Measurements from ENCODE around the gene POU3F3.

The POU3F3 gene

DNA sequence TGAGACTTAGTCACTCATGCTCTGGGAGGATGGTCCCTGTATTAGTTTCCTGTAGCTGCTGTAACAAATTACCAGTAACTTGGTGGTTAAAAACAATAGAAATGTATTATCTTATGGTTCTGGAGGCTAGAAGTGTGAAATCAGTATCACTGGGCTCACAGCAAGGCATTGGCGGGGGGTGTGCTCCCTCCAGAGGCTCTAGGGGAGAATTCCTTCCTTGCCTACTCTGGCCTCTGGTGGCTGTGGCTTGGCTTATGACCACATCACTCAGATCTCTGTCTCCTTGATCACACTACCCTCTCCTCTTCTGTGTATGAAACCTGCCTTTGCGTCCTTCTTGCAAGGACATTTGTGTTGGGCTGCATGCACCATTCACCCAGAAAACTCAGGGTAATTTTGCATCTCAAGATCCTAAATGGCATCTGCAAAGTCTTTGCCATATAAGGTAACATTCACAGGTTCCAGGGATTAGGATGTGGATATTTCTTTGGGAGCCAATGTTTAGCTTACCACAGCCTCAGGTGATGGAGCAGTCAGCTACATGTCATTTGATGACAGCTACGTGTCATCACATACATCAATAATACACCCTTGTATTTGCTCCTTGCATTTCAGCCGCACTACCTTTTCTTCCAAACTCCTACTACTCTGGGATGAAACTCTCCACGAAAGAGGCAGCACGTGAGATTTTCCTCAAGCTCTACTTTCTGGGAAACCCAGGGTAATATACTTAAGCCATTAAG is 49.6 kb upstream of the POU3F3 start:
- ChIA-PET CTCF (no interaction called here), POLR2A (no interaction called here)
- H3K4me1 ChIP-seq (ENCODE audit: control insufficient read depth, insufficient read depth, low read length) = no peaks in the 10 kb centered on the region
- H3K4me3 ChIP-seq (ENCODE audit: low read depth, low read length) = no peak overlapping the region
- no peak overlapping the region for H3K27ac ChIP-seq (ENCODE audit: extremely low read depth, low read depth, low read length)
- no peaks in the 10 kb centered on the region for H3K36me3 ChIP-seq (ENCODE audit: control insufficient read depth in 2 of 2, insufficient read depth in 1 of 2, low read length in 2 of 2)
- H3K9me3 ChIP-seq (ENCODE audit: control insufficient read depth, insufficient read depth, low read depth, low read length) = no peaks in the 10 kb centered on the region
- TF ChIP-seq MZF1 (tag by site-specific recombination; IDR thresholded peaks at IDR 0.05; ENCODE audit: borderline replicate concordance) (no peak), GLI4 (tag by site-specific recombination; IDR thresholded peaks at IDR 0.05) (no peak), ZFHX2 (tag by site-specific recombination; conservative IDR thresholded peaks at IDR 0.05) (no peak), GLIS2 (tag by site-specific recombination; IDR thresholded peaks at IDR 0.05) (no peak), ZNF169 (tag by site-specific recombination; IDR thresholded peaks at IDR 0.05) (no peak), ZNF274 (IDR thresholded peaks at IDR 0.05; ENCODE audit: low read length) (no peak), ZNF274 (tag by site-specific recombination; IDR thresholded peaks at IDR 0.05; ENCODE audit: borderline replicate concordance) (no peak), KLF16 (tag by site-specific recombination; IDR thresholded peaks at IDR 0.05) (no peak), ZNF837 (tag by site-specific recombination; IDR thresholded peaks at IDR 0.05) (no peak)
- TF ChIP-seq, protein P1, sequence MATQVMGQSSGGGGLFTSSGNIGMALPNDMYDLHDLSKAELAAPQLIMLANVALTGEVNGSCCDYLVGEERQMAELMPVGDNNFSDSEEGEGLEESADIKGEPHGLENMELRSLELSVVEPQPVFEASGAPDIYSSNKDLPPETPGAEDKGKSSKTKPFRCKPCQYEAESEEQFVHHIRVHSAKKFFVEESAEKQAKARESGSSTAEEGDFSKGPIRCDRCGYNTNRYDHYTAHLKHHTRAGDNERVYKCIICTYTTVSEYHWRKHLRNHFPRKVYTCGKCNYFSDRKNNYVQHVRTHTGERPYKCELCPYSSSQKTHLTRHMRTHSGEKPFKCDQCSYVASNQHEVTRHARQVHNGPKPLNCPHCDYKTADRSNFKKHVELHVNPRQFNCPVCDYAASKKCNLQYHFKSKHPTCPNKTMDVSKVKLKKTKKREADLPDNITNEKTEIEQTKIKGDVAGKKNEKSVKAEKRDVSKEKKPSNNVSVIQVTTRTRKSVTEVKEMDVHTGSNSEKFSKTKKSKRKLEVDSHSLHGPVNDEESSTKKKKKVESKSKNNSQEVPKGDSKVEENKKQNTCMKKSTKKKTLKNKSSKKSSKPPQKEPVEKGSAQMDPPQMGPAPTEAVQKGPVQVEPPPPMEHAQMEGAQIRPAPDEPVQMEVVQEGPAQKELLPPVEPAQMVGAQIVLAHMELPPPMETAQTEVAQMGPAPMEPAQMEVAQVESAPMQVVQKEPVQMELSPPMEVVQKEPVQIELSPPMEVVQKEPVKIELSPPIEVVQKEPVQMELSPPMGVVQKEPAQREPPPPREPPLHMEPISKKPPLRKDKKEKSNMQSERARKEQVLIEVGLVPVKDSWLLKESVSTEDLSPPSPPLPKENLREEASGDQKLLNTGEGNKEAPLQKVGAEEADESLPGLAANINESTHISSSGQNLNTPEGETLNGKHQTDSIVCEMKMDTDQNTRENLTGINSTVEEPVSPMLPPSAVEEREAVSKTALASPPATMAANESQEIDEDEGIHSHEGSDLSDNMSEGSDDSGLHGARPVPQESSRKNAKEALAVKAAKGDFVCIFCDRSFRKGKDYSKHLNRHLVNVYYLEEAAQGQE (tag by site-specific recombination; IDR thresholded peaks at IDR 0.05) = no peak
- TF ChIP-seq, protein P2, sequence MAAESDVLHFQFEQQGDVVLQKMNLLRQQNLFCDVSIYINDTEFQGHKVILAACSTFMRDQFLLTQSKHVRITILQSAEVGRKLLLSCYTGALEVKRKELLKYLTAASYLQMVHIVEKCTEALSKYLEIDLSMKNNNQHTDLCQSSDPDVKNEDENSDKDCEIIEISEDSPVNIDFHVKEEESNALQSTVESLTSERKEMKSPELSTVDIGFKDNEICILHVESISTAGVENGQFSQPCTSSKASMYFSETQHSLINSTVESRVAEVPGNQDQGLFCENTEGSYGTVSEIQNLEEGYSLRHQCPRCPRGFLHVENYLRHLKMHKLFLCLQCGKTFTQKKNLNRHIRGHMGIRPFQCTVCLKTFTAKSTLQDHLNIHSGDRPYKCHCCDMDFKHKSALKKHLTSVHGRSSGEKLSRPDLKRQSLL (tag by site-specific recombination; IDR thresholded peaks at IDR 0.05) = no peak

DNA sequence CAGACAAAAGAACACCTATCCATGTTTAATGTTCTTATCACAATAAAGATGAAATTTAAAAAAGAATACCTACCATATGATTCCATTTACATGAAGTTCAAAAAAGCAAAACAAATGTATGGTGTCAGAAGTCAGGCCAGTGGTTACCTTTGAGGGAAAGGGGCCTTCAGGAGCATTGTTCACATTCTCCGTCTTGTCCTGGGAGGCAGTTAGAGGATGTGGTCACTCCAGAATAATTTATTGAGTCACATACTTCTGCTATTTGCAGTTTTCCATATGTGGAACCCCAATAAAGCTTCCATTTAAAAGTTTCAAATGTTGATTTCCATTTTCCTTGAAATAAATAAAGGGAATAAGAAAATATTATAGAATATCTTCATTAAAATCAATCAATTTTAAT is 41.6 kb upstream of the POU3F3 start:
- Histone ChIP-seq H3K27ac (ENCODE audit: extremely low read depth, low read depth, low read length) (no peak overlapping the region), H3K4me1 (ENCODE audit: control insufficient read depth, insufficient read depth, low read length) (peaks cover 6% of the 10 kb centered on the region), H3K36me3 (ENCODE audit: control insufficient read depth in 2 of 2, insufficient read depth in 1 of 2, low read length in 2 of 2) (no peaks in the 10 kb centered on the region; a peak in 1 of 3 replicates), H3K4me3 (ENCODE audit: low read depth, low read length) (no peak overlapping the region), H3K9me3 (ENCODE audit: control insufficient read depth, insufficient read depth, low read depth, low read length) (no peaks in the 10 kb centered on the region)
- ChIA-PET POLR2A (no interaction called here), CTCF (interaction anchor here (0.6 to 0.8 kb wide), 3 partner anchors 10 to 688 kb away, joined by 3 to 4 read pairs (median 3); no protein-coding TSS in a partner anchor)
- no peak for TF ChIP-seq ZNF830 (tag by site-specific recombination; IDR thresholded peaks at IDR 0.05; ENCODE audit: low read depth)
- no peak for TF ChIP-seq GLIS2 (tag by site-specific recombination; IDR thresholded peaks at IDR 0.05)
- no peak for TF ChIP-seq ZNF16 (tag by site-specific recombination; IDR thresholded peaks at IDR 0.05; ENCODE audit: low read depth)
- TF ChIP-seq, protein P3, sequence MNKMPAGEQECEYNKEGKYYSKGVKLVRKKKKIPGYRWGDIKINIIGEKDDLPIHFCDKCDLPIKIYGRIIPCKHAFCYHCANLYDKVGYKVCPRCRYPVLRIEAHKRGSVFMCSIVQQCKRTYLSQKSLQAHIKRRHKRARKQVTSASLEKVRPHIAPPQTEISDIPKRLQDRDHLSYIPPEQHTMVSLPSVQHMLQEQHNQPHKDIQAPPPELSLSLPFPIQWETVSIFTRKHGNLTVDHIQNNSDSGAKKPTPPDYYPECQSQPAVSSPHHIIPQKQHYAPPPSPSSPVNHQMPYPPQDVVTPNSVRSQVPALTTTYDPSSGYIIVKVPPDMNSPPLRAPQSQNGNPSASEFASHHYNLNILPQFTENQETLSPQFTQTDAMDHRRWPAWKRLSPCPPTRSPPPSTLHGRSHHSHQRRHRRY (tag by site-specific recombination; IDR thresholded peaks at IDR 0.05) = no peak
- no peak for TF ChIP-seq ZNF664 (tag by site-specific recombination; IDR thresholded peaks at IDR 0.05)

DNA sequence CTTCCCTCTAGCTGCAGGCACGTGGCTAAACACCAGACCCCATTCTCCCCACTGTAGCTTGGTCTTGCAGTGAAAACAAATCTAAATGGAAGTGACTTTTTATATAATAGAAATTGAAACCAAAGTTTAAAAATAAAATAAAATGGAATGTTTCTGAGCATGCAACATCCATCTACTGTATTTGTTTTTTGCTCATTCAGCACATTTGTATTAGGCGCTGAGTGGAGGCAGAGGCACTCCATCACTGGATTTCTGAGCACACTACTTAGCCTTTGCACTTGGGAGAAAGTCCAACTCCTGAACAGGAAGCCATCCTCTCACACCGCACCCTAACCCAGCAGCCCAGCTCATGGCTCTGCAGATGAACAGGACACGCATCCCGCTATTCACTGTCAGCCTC is 37.8 kb upstream of the POU3F3 start:
- CTCF ChIA-PET = no interaction called here
- Histone ChIP-seq H3K4me3 (ENCODE audit: low read depth, low read length) (no peak overlapping the region), H3K27ac (ENCODE audit: extremely low read depth, low read depth, low read length) (no peak overlapping the region), H3K36me3 (ENCODE audit: control insufficient read depth in 2 of 2, insufficient read depth in 1 of 2, low read length in 2 of 2) (no peaks in the 10 kb centered on the region; a peak in 1 of 3 replicates), H3K4me1 (ENCODE audit: control insufficient read depth, insufficient read depth, low read length) (peaks cover 6% of the 10 kb centered on the region), H3K9me3 (ENCODE audit: control insufficient read depth, insufficient read depth, low read depth, low read length) (no peaks in the 10 kb centered on the region)
- POLR2A ChIA-PET = no interaction called here
- no peak for TF ChIP-seq MEIS1 (CRISPR knock-in tag; IDR thresholded peaks at IDR 0.05; ENCODE audit: borderline replicate concordance)
- TF ChIP-seq, protein P4, sequence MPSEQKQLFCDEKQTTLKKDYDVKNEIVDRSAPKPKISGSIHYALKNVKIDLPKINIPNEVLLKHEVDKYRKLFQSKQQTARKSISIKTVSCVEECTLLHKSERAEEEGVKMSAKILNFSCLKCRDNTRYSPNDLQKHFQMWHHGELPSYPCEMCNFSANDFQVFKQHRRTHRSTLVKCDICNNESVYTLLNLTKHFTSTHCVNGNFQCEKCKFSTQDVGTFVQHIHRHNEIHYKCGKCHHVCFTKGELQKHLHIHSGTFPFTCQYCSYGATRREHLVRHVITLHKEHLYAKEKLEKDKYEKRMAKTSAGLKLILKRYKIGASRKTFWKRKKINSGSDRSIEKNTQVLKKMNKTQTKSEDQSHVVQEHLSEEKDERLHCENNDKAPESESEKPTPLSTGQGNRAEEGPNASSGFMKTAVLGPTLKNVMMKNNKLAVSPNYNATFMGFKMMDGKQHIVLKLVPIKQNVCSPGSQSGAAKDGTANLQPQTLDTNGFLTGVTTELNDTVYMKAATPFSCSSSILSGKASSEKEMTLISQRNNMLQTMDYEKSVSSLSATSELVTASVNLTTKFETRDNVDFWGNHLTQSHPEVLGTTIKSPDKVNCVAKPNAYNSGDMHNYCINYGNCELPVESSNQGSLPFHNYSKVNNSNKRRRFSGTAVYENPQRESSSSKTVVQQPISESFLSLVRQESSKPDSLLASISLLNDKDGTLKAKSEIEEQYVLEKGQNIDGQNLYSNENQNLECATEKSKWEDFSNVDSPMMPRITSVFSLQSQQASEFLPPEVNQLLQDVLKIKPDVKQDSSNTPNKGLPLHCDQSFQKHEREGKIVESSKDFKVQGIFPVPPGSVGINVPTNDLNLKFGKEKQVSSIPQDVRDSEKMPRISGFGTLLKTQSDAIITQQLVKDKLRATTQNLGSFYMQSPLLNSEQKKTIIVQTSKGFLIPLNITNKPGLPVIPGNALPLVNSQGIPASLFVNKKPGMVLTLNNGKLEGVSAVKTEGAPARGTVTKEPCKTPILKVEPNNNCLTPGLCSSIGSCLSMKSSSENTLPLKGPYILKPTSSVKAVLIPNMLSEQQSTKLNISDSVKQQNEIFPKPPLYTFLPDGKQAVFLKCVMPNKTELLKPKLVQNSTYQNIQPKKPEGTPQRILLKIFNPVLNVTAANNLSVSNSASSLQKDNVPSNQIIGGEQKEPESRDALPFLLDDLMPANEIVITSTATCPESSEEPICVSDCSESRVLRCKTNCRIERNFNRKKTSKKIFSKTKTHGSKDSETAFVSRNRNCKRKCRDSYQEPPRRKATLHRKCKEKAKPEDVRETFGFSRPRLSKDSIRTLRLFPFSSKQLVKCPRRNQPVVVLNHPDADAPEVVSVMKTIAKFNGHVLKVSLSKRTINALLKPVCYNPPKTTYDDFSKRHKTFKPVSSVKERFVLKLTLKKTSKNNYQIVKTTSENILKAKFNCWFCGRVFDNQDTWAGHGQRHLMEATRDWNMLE (tag by site-specific recombination; conservative IDR thresholded peaks at IDR 0.05; ENCODE audit: low read depth) = no peak
- TF ChIP-seq, protein P5, sequence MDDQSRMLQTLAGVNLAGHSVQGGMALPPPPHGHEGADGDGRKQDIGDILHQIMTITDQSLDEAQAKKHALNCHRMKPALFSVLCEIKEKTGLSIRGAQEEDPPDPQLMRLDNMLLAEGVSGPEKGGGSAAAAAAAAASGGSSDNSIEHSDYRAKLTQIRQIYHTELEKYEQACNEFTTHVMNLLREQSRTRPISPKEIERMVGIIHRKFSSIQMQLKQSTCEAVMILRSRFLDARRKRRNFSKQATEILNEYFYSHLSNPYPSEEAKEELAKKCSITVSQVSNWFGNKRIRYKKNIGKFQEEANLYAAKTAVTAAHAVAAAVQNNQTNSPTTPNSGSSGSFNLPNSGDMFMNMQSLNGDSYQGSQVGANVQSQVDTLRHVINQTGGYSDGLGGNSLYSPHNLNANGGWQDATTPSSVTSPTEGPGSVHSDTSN (CRISPR knock-in tag; IDR thresholded peaks at IDR 0.05) = no peak

Data from HEK293 (cell line).